Heart right ventricle (tissue), 16 donors: ENCODE measurements around the gene CD79B. TPM values are rescaled to one million over a fixed set of nuclear protein-coding genes. Genes with fewer than 3 reads are reported as not detected.

ENCODE experiments used
- ATAC-seq, 8 donors: fragments of 200-7000 bp; cut with Tn5 transposase; one replicate each; pipeline ENCODE4 v1.9.1; 2020; ENCODE audit warnings: mild to moderate bottlenecking in 8 of 8, moderate library complexity in 8 of 8, moderate number of reproducible peaks in 1 of 8
- DNase-seq, 2 donors: peaks; one replicate each; pipeline ENCODE4 v3.0.0-alpha.2; 2020
- H3K27ac ChIP-seq, 10 donors: fragments of 200-600 bp; sonication (generic) in 2 of 10; one replicate each; pipeline versions ENCODE4 v1.5.0 to v1.8.0; 2020 to 2022; ENCODE audit warnings: mild to moderate bottlenecking in 3 of 10
- H3K27me3 ChIP-seq, 7 donors: fragments of 200-600 bp; one replicate each; pipeline ENCODE4 v1.8.0; 2021 to 2022; ENCODE audit warnings: mild to moderate bottlenecking in 2 of 7
- H3K36me3 ChIP-seq, 9 donors: fragments of 200-600 bp; sonication (generic) in 1 of 9; one replicate each; pipeline versions ENCODE4 v1.5.0 to v1.8.0; 2020 to 2022; ENCODE audit warnings: mild to moderate bottlenecking in 2 of 9
- H3K4me1 ChIP-seq, 9 donors: fragments of 200-600 bp; sonication (generic) in 1 of 9; one replicate each; pipeline versions ENCODE4 v1.5.0 to v1.8.0; 2020 to 2022; ENCODE audit warnings: mild to moderate bottlenecking in 4 of 9
- H3K4me3 ChIP-seq, 10 donors: fragments of 200-600 bp; sonication (generic) in 2 of 10; one replicate each; pipeline versions ENCODE4 v1.5.0 to v1.8.0; 2020 to 2022; ENCODE audit warnings: mild to moderate bottlenecking in 7 of 10, moderate library complexity in 2 of 10
- H3K9me3 ChIP-seq, 11 donors: fragments of 200-600 bp in 10 of 11; sonication (generic) in 2 of 11; one replicate each; pipeline versions ENCODE4 v1.5.0 to v1.8.0; 2013 to 2022; ENCODE audit warnings: mild to moderate bottlenecking in 2 of 11, control low read depth in 1 of 11, moderate library complexity in 1 of 11
- CTCF ChIP-seq, 9 donors: fragments of 200-600 bp; sonication (generic) in 2 of 9; IDR thresholded peaks; one replicate each; pipeline versions ENCODE4 v1.5.0 to v1.8.0; 2021 to 2022; ENCODE audit warnings: antibody characterized with exemption in 9 of 9, mild to moderate bottlenecking in 5 of 9, moderate library complexity in 1 of 9
- WGBS, 2 donors: extraction: QIAGEN DNeasy Blood & Tissue Kit; methylation state at CpG; one replicate each; pipeline ENCODE4 v1.1.7; 2013; ENCODE audit warnings: inconsistent platforms in 1 of 2; 5-methylcytosine and 5-hydroxymethylcytosine counted together
- intact Hi-C, 10 donors: fragments of 100-400 bp; cut with DNase I; formaldehyde crosslinking; loops; one replicate each; pipeline versions ENCODE4 v1.11.1 to v1.14.2; 2022
- polyA plus RNA-seq, 2 donors: library from polyadenylated mRNA; stranded (reverse); fragments of 200-250 nt; gene quantifications; one replicate each; pipeline ENCODE4 v1.2.3, GENCODE V29; 2013
- total RNA-seq, 10 donors: library from RNA; stranded (reverse); fragmentation: NEBNext Ultra II Directional in 3 of 10; extraction: Animal tissue kit (Norgen Biotek cat#: 25700) in 3 of 10; gene quantifications; one replicate each; pipeline versions ENCODE4 v1.2.1 to v1.2.4, GENCODE V29; 2021 to 2023
- donor health status: Arrhythmogenic right ventricular cardiomyopathy.
- donor health status: ischemic (EF 13 %, LVEDD 7.1; RV severe dilation, severe dysfunction).
- donor health status: healthy with polysubstance abuse.
- donor health status: DM: no; HTN: yes; CAD: no.
- donor health status: DM: no; HTN: no; CAD: no.
- donor health status: ischemic (EF 25% LVEDD 6.9; RV normal size, moderate dysfunction).
- donor health status: ischemic (EF 25% LVEDD 5.7; RV mildly dilated, moderate dysfunction).
- donor health status: healthy.
- donor health status: DM: yes; HTN: yes; CAD: no.
- donor health status: Ischemic cardiomyopathy.
- donor health status: ischemic (EF 35%, LVEDD 5.7; RV mildly dilated, moderate dysfunction).
- donor health status: nonischemic (EF 11% LVEDD 7.7; RV severe dilation, severe dysfunction).
- donor health status: DM: yes; HTN: yes; CAD: no.
- donor health status: PGD.
- donor health status: ischemic (EF 29% LVEDD 5.4; RV normal size, mild dysfunction).
- donor health status: nonischemic (EF 23%, LVEDD 6.1; RV moderate dilation, normal function).

The CD79B gene
- total and polyA plus RNA-seq, 12 donors: 2.2 to 11.6 (median 3.9) TPM

- Histone ChIP-seq H3K4me3 (no peak overlapping the region), H3K4me1 (peaks cover 0 to 30% (median 24%) of the 10 kb centered on the region in 9 donors), H3K36me3 (peaks cover 0 to 12% (median 0%) of the 10 kb centered on the region in 9 donors), H3K9me3 (no peaks in the 10 kb centered on the region), H3K27me3 (peaks cover 0 to 2% (median 0%) of the 10 kb centered on the region in 7 donors), H3K27ac (no peak overlapping the region)
- DNase-seq: no peak
- ATAC-seq: no peak
- intact Hi-C loops: no loop called here
- 90 to 91% methylated on average over 10 of the region's 10 CpGs for WGBS, 2 donors
- no peak for TF ChIP-seq CTCF (IDR thresholded peaks at IDR 0.05)
Measured at GRCh38 chr17:63928966-63929695, 3.0 kb downstream of the CD79B start.

- no peaks in the 10 kb centered on the region for H3K27me3 ChIP-seq
- H3K36me3 ChIP-seq: peaks cover 0 to 12% (median 0%) of the 10 kb centered on the region in 9 donors
- ATAC-seq (no peak), DNase-seq (no peak)
- 85 to 87% methylated on average over 10 of the region's 10 CpGs for WGBS, 2 donors
- no peak for TF ChIP-seq CTCF (IDR thresholded peaks at IDR 0.05)
- H3K4me3 ChIP-seq: no peak overlapping the region
- no peaks in the 10 kb centered on the region for H3K9me3 ChIP-seq
- intact Hi-C loops: no loop called here
- no peak overlapping the region for H3K27ac ChIP-seq
- peaks cover 0 to 30% (median 24%) of the 10 kb centered on the region in 9 donors for H3K4me1 ChIP-seq
Measured at GRCh38 chr17:63928172-63928666, 3.9 kb downstream of the CD79B start.

GRCh38 chr17:63927464-63928171 is 4.5 kb downstream of the CD79B start:
- Histone ChIP-seq H3K27me3 (no peaks in the 10 kb centered on the region), H3K4me1 (peaks cover 0 to 29% (median 23%) of the 10 kb centered on the region in 9 donors), H3K27ac (no peak overlapping the region), H3K36me3 (peaks cover 0 to 12% (median 0%) of the 10 kb centered on the region in 9 donors), H3K9me3 (no peaks in the 10 kb centered on the region), H3K4me3 (no peak overlapping the region)
- DNase-seq (no peak), ATAC-seq (no peak)
- TF ChIP-seq CTCF (IDR thresholded peaks at IDR 0.05): no peak
- WGBS, 2 donors: 69 to 78% methylated on average over 8 of the region's 8 CpGs
- intact Hi-C loops: no loop called here

GRCh38 chr17:63926164-63926563 is 6.0 kb downstream of the CD79B start:
- 97% methylated on average over 2 of the region's 2 CpGs for WGBS, 2 donors

More at GRCh38 chr17:63926164-63926563, 6.0 kb downstream of the CD79B start:
- no peak for TF ChIP-seq CTCF (IDR thresholded peaks at IDR 0.05)
- no peaks in the 10 kb centered on the region for H3K9me3 ChIP-seq
- no peak overlapping the region for H3K27ac ChIP-seq
- peaks cover 0 to 15% (median 9%) of the 10 kb centered on the region in 9 donors for H3K4me1 ChIP-seq
- intact Hi-C loops: no loop called here
- no peak for ATAC-seq
- no peaks in the 10 kb centered on the region for H3K27me3 ChIP-seq
- H3K36me3 ChIP-seq: peaks cover 0 to 12% (median 0%) of the 10 kb centered on the region in 9 donors
- no peak overlapping the region for H3K4me3 ChIP-seq
- no peak for DNase-seq
